ENCODE measurements around the gene ZNF385D.

Gene ZNF385D

DNA sequence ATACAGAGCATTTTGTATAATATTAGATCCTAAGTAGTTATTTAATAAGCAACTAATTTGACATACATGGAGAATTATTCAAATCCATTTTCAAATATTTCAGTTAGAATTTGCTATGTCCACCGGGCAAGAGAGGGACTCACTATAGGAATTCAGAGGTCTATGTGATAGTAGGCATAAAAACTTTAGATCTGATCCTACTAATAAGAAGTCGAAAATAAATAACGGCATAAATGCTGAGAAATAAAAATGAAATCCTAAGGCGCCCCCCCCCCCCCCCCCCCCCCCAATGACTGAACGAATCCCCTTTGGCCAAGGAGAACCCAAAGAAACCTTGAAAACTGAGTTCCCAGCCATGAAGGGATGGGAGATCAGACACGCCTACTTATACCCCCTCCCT, 80.6 kb downstream of the ZNF385D start:
- no peak for DNase-seq (ENCODE audit: low read depth)

DNA sequence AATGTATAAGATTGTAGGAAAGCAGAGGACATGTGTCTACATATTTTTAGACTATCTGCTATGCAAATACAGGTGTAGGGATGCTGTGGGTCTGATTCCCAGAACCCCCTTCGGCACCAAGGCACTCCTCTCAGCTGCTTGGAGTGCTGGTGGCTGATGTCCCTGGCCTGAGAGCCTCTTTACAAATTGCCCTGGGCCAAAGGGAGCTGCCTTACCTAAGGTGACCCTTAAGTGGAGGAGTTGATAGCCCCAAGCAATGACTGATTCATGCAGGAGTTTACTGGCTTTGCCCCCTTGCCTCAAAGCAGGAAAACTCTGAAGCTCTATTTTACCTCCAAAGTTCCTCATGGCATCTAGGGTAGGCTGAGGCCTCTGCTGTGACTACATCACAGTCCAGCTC, 83.0 kb downstream of the ZNF385D start:
- no peak for DNase-seq (ENCODE audit: low read depth)

DNA sequence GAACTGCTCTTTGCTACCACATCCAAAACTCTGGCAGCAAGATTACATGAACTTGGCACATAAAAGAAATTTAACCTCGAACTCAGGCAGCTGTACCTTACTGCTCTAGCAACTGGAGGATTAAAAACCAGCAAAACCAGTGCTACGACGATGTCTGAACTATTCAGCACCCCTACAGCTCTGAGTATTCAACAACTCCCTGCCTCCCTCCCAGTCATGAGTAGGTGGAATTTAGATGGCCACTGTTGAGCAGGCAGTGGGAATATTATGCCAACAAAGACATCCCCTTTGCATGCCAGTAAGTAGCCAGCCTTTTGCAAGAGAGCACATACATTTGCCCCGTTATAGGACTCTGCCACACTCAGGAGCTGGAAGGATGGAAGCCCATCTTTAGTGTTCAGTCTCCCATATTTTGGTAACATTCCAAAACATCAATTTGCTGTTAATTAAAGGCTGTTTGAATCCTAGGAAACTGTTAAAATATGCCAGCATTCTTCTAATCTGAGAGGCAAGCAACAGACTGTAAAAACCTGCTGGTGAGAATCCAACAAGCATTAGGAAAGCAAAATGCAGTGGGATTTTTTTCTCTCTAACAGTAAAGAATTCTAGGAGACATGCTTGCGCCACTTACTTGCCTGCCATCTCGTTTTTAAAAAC, 85.4 kb downstream of the ZNF385D start:
- no peak for DNase-seq (ENCODE audit: low read depth)

DNA sequence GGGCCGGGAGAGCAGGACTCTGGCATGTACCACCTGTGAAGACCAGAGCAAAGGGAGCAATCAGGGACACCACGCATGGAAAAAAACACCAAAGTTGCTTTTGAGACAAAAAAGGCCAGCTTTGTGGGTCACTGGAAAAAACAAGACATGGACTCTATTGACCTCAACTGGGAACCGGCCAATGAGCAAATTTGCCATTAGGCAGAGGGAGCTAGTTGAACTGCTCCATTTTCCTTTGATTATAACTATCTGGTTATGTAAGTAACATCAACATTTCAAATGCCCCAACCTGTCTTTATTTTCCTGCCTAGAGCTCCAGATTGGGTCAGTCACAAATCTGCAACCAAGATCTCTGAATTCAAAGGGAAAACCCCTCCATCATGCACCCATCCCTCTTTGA, 86.0 kb downstream of the ZNF385D start:
- no peak for DNase-seq (ENCODE audit: low read depth)

GRCh38 chr3:21662403-21662802, 88.6 kb downstream of the ZNF385D start:
- DNase-seq (ENCODE audit: low read depth) = no peak

DNA sequence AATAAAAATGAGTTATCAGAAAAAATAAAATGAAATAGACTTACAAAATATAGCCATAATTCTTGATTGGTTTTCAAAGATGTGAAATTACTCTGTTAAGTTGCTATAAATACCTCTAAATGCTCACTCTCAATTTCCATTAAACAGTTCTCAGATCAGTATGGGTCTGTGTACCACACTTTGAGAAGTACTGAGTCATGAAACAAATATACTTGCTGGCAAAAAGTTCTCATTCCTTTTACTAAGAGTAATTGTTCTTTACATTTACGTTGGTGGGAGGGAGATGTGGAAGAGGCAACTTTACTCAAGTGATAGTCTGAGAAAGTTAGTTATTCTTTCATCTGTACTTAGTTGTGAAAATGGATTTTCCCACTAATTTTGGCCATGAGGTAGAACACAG, 96.3 kb downstream of the ZNF385D start:
- no peak for DNase-seq (ENCODE audit: low read depth)

DNA sequence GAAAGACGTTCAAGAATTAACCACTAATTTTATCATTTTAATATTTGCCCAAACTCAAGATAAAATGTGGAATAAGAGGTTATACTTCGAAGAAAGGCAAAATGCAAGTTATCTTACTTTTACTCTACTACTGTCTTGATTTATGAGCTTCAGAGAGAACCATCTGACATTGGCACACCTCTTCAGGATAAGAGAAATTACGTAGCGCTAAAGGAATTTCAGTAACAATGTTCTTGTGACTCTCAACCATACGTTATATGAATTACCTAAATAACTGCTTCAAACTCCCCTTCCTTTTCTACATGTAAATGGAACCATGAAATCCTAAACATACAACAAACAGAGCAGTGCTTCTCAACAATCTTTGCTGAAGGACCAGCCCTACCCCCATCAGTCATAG, 96.8 kb downstream of the ZNF385D start:
- DNase-seq (ENCODE audit: low read depth) = no peak

DNA sequence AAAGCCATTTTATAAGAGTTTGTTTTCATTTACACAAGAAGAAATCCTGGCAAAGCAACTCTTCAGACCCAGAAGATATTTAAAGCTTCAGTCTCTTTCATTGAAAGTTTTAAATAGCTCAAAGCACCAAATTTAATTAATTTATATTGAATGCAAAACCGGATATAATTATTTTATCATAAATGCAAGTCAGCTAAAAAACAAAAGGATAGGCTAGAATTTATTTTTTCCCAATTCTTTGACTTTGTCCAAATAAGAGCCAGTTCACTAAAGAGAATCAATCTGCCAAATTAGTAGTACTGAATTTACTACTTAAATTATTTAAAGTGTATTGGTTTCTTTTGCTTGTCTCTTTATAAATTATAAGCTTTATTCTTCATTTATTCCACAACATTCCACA, 101.5 kb downstream of the ZNF385D start:
- DNase-seq (ENCODE audit: low read depth) = no peak

DNA sequence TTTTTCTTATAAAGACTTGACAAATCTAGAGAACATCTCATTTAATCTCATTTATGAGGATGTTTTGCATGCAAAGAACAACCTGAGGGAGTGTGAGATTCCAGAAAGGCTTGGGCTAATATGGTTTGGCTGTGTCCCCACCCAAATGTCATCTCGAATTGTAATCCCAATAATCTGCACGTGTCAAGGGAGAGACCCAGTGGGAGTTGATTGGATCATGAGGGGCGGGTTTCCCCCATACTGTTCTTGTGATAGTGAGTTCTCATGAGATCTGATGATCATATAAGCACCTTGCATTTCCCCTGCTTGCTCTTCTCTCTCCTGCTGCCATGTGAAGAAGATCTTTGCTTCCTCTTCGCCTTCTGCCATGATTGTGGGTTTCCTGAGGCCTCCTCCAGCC, 103.0 kb downstream of the ZNF385D start:
- no peak for DNase-seq (ENCODE audit: low read depth)

DNA sequence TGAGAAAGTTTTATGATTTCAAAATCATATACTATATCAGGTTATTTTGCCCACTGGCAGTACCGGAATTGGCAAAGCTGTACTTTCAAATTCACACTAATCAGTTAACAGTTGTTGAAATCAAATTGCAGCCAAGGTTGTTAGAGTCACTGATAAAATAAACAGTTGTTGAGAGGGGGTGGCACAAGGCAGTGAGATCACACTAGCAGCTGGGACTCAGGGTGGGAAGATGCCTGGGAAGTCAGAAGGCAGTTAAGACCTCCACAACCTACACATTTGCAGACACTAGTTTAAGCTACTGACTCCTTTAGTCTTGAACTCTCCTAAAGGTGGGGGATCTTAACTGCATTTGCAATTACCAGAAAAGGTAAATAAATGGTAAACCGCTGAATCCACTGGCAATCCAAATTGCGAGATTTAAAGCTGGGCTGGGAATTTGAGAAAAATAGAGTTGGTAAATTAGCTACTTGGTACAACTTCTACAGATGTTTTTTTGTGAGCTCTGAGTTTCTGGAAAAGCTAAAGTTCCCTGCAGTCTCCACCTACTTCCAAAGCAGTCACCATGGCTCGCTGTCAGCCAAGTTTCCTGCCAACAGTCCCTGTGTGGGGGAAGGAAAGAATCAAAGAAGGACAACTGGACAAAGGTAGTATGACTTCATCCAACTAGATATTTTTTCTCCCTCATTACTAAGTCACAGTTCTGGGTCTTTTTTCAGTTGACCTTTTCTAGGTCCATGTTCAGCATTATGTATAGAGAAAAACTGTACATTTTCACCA, 105.7 kb downstream of the ZNF385D start:
- DNase-seq (ENCODE audit: low read depth) = no peak

DNA sequence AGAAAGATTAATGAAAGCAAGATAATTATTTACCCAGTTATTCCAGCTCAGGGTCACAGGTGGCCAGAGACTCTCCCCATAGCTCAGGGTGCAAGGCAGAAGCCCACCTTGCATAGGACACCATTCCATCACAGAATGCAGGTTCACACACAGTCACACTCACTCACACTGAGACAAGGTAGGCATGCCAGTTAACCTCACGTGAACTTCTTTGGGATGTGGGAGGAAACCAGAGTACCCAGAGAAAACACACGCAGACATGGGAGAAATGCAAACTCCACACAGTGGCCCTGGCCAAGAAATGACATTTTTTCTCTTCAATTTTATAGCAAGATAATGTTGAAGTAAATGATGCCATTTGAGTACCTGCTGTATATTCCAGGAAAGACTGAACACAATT, 106.7 kb downstream of the ZNF385D start:
- DNase-seq (ENCODE audit: low read depth) = no peak

- no peak for DNase-seq (ENCODE audit: low read depth)
These were observed 107.3 kb downstream of the ZNF385D start for GRCh38 chr3:21643752-21644151.

GRCh38 chr3:21642433-21642832, 108.6 kb downstream of the ZNF385D start:
- no peak for DNase-seq (ENCODE audit: low read depth)

GRCh38 chr3:21641959-21642358, 109.1 kb downstream of the ZNF385D start:
- DNase-seq (ENCODE audit: low read depth) = no peak

DNA sequence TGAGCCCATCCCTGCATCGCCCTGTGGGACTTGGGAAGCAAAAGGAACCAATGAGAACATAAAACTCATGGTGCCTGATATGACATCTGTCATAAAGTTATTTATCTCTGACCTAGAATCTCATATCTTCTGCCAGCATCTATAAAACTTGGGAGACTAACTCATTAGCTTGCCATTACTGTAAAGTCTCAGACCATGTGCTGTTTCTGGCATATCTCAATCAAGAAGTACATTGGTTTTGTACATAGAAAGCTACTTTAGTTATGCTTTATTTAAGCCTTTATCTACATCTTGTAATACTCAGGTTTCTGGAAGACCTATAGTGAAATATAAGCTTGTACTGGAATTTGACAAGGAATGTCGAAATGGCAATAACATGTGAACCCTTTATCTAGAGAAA, 112.5 kb downstream of the ZNF385D start:
- DNase-seq (ENCODE audit: low read depth) = no peak

DNA sequence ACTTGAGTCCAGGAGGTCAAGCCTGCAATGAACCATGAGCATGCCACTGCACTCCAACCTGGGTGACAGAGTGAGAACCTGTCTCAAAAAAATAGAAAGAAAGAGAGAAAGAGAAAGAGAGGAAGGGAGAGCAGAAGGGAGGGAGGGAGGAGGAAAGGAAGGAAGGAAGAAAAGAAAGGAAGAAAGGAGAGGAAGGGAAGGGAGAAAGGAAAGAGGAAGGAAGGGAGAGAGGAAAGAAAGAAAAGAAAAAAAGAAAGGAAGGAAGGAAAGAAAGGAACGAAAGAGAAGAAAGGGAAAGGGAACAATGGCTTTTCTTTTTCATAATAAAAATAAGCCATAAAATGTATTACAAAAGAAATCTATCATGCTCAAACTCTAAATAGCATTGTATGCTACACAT, 116.9 kb downstream of the ZNF385D start:
- no peak for DNase-seq (ENCODE audit: low read depth)

GRCh38 chr3:21624524-21624923, 126.5 kb downstream of the ZNF385D start:
- no peak for DNase-seq (ENCODE audit: low read depth)

- no peak for DNase-seq (ENCODE audit: low read depth)
These were observed 129.8 kb downstream of the ZNF385D start for GRCh38 chr3:21621181-21621651.

GRCh38 chr3:21620511-21621155, 130.4 kb downstream of the ZNF385D start:
- DNase-seq (ENCODE audit: low read depth) = no peak

DNA sequence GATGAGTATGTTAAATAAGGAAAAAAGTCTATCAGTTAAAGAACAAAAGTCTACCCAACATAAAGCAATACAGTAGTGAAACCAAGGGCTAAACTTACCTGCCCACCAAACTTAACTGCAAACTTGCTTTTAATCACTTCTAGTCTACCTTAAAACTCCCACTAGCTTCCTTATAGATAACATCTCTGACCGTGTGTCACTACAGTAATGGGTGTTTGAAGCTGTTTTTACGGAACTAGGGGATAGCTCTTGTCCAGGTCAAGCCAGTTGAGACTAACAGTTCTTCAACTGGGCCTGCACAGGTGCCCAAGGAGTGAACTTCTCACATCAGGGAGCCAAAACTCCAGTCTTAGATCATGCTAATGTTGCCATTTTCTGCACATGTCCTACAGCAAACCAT, 132.3 kb downstream of the ZNF385D start:
- no peak for DNase-seq (ENCODE audit: low read depth)

GRCh38 chr3:21613372-21614070, 137.5 kb downstream of the ZNF385D start:
- no peak for DNase-seq (ENCODE audit: low read depth)

DNA sequence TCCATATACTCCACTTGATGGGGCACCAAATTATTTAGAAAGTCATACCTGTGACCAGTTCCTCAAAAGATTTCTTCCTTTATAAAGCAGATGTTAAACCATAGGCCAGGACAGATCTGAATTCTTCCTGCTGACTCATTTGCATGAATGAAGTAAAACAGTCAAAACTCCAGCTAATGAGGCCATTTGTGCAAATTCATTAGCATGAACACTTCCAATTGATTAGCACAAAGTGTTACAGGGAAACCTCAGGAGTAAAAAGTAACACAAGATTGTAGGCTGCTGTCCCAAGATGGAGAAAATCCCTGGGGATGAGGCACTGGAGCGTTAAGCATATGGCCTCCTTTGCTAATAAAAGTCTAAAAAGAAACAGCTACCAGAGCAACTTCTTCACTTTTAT, 149.8 kb downstream of the ZNF385D start:
- no peak for DNase-seq (ENCODE audit: low read depth)

DNA sequence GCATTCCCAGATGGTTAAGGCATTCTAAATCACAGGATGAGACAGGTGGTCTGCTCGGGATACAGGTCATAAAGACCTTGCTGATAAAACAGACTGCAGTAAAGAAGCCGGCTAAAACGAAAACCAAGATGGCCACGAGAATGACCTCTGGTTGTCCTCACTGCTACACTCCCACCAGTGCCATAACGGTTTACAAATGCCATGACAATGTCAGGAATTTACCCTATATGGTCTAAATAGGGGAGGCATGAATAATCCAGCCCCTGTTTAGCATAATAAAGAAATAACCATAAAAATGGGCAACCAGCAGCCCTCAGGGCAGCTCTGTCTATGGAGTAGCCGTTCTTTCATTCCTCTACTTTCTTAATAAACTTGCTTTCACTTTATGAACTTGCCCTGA, 151.1 kb downstream of the ZNF385D start:
- DNase-seq (ENCODE audit: low read depth) = no peak
